WTC11 (cell line): ENCODE data around the gene LRRTM3. TPM values are rescaled to one million over a fixed set of nuclear protein-coding genes. Genes with fewer than 3 reads are reported as not detected.

Experiments used
- ATAC-seq: fragments of 200-7000 bp; cut with Tn5 transposase; 2 replicates; pipeline ENCODE4 v1.10.0; 2021; ENCODE audit warnings: mild to moderate bottlenecking, moderate library complexity
- CTCF ChIA-PET: fragments of 300-600 bp; sonication (Branson Sonifier 250); formaldehyde crosslinking; loops from one replicate; lab custom pipeline; 2021; ENCODE audit warnings: antibody characterized with exemption; lab: Charles Lee
- POLR2A ChIA-PET: fragments of 350-600 bp; sonication (Branson Sonifier 250); formaldehyde crosslinking; loops from one replicate; lab custom pipeline; 2021; ENCODE audit warnings: antibody characterized with exemption; lab: Charles Lee
- DNase-seq: peaks from one replicate; pipeline ENCODE4 v3.0.0; 2021; ENCODE audit warnings: low spot score
- H3K27ac Mint-ChIP-seq: 2 replicates; pipeline ENCODE4 v1.8.0; 2021; ENCODE audit warnings: mixed read lengths
- H3K27me3 Mint-ChIP-seq: 2 replicates; pipeline ENCODE4 v1.8.0; 2021; ENCODE audit warnings: low read depth, mild to moderate bottlenecking, moderate library complexity, mixed read lengths
- H3K36me3 Mint-ChIP-seq: 2 replicates; pipeline ENCODE4 v1.8.0; 2021; ENCODE audit warnings: mixed read lengths
- H3K4me1 Mint-ChIP-seq: 2 replicates; pipeline ENCODE4 v1.8.0; 2022; ENCODE audit warnings: mixed read lengths
- H3K4me3 Mint-ChIP-seq: 2 replicates; pipeline ENCODE4 v1.8.0; 2021; ENCODE audit warnings: mild to moderate bottlenecking, moderate library complexity, mixed read lengths
- H3K9me3 Mint-ChIP-seq: 2 replicates; pipeline ENCODE4 v1.8.0; 2021; ENCODE audit warnings: mixed read lengths
- CREM ChIP-seq: sonication (generic); formaldehyde crosslinking; IDR thresholded peaks from 2 replicates; pipeline ENCODE4 v1.8.1; 2022; ENCODE audit warnings: mild to moderate bottlenecking, missing genetic modification reagents, moderate library complexity
- FOXP1 ChIP-seq: sonication (generic); formaldehyde crosslinking; IDR thresholded peaks from 2 replicates; pipeline ENCODE4 v1.8.0; 2022; ENCODE audit warnings: missing genetic modification reagents, mild to moderate bottlenecking, moderate library complexity, borderline replicate concordance
- GABPB1 ChIP-seq: sonication (generic); formaldehyde crosslinking; IDR thresholded peaks from 2 replicates; pipeline ENCODE4 v1.8.1; 2023; ENCODE audit warnings: mild to moderate bottlenecking, missing genetic modification reagents
- IRF2 ChIP-seq: sonication (generic); formaldehyde crosslinking; IDR thresholded peaks from 2 replicates; pipeline ENCODE4 v1.8.0; 2022; ENCODE audit warnings: low read depth, missing genetic modification reagents, borderline replicate concordance
- NR1H2 ChIP-seq: sonication (generic); formaldehyde crosslinking; IDR thresholded peaks from 2 replicates; pipeline ENCODE4 v1.9.0; 2021; ENCODE audit warnings: mild to moderate bottlenecking, moderate library complexity, missing genetic modification reagents
- RELA ChIP-seq: sonication (generic); formaldehyde crosslinking; IDR thresholded peaks from 2 replicates; pipeline ENCODE4 v1.8.1; 2022; ENCODE audit warnings: missing genetic modification reagents, mild to moderate bottlenecking, borderline replicate concordance
- ZNF138 ChIP-seq: sonication (generic); formaldehyde crosslinking; conservative IDR thresholded peaks from 2 replicates; pipeline ENCODE4 v1.8.1; 2022; ENCODE audit warnings: mild to moderate bottlenecking, moderate library complexity, missing genetic modification reagents
- ZNF232 ChIP-seq: sonication (generic); formaldehyde crosslinking; IDR thresholded peaks from 2 replicates; pipeline ENCODE4 v1.8.0; 2022; ENCODE audit warnings: mild to moderate bottlenecking, missing genetic modification reagents
- ZNF263 ChIP-seq: sonication (generic); formaldehyde crosslinking; IDR thresholded peaks from 2 replicates; pipeline ENCODE4 v1.8.1; 2022; ENCODE audit warnings: low read depth, mild to moderate bottlenecking, moderate library complexity, missing genetic modification reagents
- ZNF671 ChIP-seq: fragments of 250-450 bp; sonication (Bioruptor Pico); IDR thresholded peaks from 2 replicates; pipeline ENCODE4 v1.8.0; 2021; ENCODE audit warnings: mild to moderate bottlenecking
- total RNA-seq: library from RNA; stranded (reverse); gene quantifications from 3 replicates; pipeline ENCODE4 v1.2.3, GENCODE V29; 2021
- TF ChIP-seq, protein P1 (sequence below): fragments of 200-600 bp; IDR thresholded peaks from 2 replicates; pipeline ENCODE4 v1.8.0; 2022; ENCODE audit warnings: antibody characterized with exemption
- TF ChIP-seq, protein P2 (sequence below): sonication (generic); formaldehyde crosslinking; IDR thresholded peaks from 2 replicates; pipeline ENCODE4 v1.8.1; 2023; ENCODE audit warnings: mild to moderate bottlenecking, missing genetic modification reagents
- TF ChIP-seq, protein P3 (sequence below): fragments of 250-450 bp; sonication (Bioruptor Pico); IDR thresholded peaks from 2 replicates; pipeline ENCODE4 v1.9.0; 2021; ENCODE audit warnings: mild to moderate bottlenecking, borderline replicate concordance
- TF ChIP-seq, protein P4 (sequence below): sonication (generic); formaldehyde crosslinking; IDR thresholded peaks from 2 replicates; pipeline ENCODE4 v1.8.0; 2022; ENCODE audit warnings: mild to moderate bottlenecking, missing genetic modification reagents
- TF ChIP-seq, protein P5 (sequence below): sonication (generic); formaldehyde crosslinking; IDR thresholded peaks from 2 replicates; pipeline ENCODE4 v1.8.1; 2023; ENCODE audit warnings: mild to moderate bottlenecking, missing genetic modification reagents, borderline replicate concordance
- TF ChIP-seq, protein P6 (sequence below): sonication (generic); formaldehyde crosslinking; IDR thresholded peaks from 2 replicates; pipeline ENCODE4 v1.8.0; 2022; ENCODE audit warnings: mild to moderate bottlenecking, missing genetic modification reagents
- TF ChIP-seq, protein P7 (sequence below): fragments of 250-450 bp; sonication (Bioruptor Pico); IDR thresholded peaks from 2 replicates; pipeline ENCODE4 v1.9.0; 2021; ENCODE audit warnings: moderate library complexity, mild to moderate bottlenecking, inconsistent platforms, borderline replicate concordance
- TF ChIP-seq, protein P8 (sequence below): fragments of 250-450 bp; sonication (Bioruptor Pico); IDR thresholded peaks from 2 replicates; pipeline ENCODE4 v2.1.2; 2022; ENCODE audit warnings: mild to moderate bottlenecking, moderate library complexity

LRRTM3 gene
- total RNA-seq, 1 experiment from 2014 or later = 0.52 TPM

DNA sequence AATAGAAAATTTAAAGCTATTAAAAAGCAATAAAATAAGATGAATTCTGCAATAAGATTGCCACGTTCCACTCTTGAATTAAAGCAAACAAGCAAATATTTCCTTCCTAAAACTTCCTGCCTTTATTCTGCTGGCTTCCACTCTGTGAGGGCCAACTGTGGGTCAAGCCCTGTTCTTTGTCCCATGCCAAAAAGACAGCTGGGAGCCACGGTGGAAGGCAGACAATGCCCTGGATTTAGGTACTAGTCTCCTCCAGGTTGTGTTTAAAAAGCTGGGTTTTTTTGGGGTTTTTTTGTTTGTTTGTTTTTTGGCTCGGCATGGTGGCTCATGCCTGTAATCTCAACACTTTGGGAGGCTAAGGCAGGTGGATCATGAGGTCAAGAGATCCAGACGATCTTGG lies 39.1 kb downstream of the LRRTM3 start:
- peaks cover 4% of the 10 kb centered on the region; the same call in 1 of the 2 replicates for H3K36me3 Mint-ChIP-seq
- ChIA-PET POLR2A (no interaction called here), CTCF (no interaction called here)
- TF ChIP-seq NR1H2 (CRISPR knock-in tag) (no peak), ZNF138 (CRISPR knock-in tag) (no peak), RELA (no peak), ZNF232 (CRISPR knock-in tag) (no peak), ZNF263 (CRISPR knock-in tag) (no peak), GABPB1 (no peak), ZNF671 (CRISPR knock-in tag) (no peak), FOXP1 (CRISPR knock-in tag) (no peak)
- TF ChIP-seq, protein P1, sequence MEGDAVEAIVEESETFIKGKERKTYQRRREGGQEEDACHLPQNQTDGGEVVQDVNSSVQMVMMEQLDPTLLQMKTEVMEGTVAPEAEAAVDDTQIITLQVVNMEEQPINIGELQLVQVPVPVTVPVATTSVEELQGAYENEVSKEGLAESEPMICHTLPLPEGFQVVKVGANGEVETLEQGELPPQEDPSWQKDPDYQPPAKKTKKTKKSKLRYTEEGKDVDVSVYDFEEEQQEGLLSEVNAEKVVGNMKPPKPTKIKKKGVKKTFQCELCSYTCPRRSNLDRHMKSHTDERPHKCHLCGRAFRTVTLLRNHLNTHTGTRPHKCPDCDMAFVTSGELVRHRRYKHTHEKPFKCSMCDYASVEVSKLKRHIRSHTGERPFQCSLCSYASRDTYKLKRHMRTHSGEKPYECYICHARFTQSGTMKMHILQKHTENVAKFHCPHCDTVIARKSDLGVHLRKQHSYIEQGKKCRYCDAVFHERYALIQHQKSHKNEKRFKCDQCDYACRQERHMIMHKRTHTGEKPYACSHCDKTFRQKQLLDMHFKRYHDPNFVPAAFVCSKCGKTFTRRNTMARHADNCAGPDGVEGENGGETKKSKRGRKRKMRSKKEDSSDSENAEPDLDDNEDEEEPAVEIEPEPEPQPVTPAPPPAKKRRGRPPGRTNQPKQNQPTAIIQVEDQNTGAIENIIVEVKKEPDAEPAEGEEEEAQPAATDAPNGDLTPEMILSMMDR = no peak
- TF ChIP-seq, protein P2, sequence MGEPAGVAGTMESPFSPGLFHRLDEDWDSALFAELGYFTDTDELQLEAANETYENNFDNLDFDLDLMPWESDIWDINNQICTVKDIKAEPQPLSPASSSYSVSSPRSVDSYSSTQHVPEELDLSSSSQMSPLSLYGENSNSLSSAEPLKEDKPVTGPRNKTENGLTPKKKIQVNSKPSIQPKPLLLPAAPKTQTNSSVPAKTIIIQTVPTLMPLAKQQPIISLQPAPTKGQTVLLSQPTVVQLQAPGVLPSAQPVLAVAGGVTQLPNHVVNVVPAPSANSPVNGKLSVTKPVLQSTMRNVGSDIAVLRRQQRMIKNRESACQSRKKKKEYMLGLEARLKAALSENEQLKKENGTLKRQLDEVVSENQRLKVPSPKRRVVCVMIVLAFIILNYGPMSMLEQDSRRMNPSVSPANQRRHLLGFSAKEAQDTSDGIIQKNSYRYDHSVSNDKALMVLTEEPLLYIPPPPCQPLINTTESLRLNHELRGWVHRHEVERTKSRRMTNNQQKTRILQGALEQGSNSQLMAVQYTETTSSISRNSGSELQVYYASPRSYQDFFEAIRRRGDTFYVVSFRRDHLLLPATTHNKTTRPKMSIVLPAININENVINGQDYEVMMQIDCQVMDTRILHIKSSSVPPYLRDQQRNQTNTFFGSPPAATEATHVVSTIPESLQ (CRISPR knock-in tag) = no peak
- TF ChIP-seq, protein P3, sequence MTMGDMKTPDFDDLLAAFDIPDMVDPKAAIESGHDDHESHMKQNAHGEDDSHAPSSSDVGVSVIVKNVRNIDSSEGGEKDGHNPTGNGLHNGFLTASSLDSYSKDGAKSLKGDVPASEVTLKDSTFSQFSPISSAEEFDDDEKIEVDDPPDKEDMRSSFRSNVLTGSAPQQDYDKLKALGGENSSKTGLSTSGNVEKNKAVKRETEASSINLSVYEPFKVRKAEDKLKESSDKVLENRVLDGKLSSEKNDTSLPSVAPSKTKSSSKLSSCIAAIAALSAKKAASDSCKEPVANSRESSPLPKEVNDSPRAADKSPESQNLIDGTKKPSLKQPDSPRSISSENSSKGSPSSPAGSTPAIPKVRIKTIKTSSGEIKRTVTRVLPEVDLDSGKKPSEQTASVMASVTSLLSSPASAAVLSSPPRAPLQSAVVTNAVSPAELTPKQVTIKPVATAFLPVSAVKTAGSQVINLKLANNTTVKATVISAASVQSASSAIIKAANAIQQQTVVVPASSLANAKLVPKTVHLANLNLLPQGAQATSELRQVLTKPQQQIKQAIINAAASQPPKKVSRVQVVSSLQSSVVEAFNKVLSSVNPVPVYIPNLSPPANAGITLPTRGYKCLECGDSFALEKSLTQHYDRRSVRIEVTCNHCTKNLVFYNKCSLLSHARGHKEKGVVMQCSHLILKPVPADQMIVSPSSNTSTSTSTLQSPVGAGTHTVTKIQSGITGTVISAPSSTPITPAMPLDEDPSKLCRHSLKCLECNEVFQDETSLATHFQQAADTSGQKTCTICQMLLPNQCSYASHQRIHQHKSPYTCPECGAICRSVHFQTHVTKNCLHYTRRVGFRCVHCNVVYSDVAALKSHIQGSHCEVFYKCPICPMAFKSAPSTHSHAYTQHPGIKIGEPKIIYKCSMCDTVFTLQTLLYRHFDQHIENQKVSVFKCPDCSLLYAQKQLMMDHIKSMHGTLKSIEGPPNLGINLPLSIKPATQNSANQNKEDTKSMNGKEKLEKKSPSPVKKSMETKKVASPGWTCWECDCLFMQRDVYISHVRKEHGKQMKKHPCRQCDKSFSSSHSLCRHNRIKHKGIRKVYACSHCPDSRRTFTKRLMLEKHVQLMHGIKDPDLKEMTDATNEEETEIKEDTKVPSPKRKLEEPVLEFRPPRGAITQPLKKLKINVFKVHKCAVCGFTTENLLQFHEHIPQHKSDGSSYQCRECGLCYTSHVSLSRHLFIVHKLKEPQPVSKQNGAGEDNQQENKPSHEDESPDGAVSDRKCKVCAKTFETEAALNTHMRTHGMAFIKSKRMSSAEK = no peak
- no peak for ATAC-seq
- peaks cover 5% of the 10 kb centered on the region; the same call in 1 of the 2 replicates for H3K9me3 Mint-ChIP-seq
- no peak for DNase-seq
- peaks cover 3% of the 10 kb centered on the region; the same call in 1 of the 2 replicates for H3K4me1 Mint-ChIP-seq
- H3K27me3 Mint-ChIP-seq = no peaks in the 10 kb centered on the region
- H3K27ac Mint-ChIP-seq = no peak overlapping the region
- H3K4me3 Mint-ChIP-seq = no peak overlapping the region

DNA sequence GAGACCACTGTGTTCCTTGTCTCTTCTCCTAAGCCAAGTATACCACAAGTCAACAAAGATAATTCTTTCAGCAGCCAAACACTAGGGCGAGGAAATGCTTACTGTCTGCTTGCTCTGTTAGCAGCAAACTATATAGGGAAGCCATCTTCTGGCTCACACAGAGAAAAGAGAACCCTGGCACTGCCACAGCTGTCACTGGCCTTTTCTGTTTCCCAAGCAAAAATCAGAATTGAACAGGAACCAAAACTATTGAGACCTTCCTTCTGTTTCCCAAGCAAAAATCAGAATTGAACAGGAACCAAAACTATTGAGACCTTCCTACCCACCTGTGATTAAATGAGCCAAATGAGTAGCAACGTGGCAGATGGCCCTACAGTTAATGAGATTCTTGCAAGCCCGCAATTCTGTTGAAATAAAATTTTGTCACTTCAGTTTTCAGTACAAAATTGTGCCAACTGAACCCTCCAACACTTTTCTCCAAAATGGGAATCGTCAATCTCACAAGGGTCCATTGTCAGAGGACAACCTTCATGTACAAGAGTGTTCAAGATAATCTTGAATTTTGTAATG lies 54.5 kb downstream of the LRRTM3 start:
- ATAC-seq (no peak), DNase-seq (no peak)
- H3K27ac Mint-ChIP-seq = no peak overlapping the region
- ChIA-PET POLR2A (no interaction called here), CTCF (no interaction called here)
- no peaks in the 10 kb centered on the region for H3K27me3 Mint-ChIP-seq
- no peaks in the 10 kb centered on the region for H3K36me3 Mint-ChIP-seq
- no peaks in the 10 kb centered on the region for H3K4me1 Mint-ChIP-seq
- H3K4me3 Mint-ChIP-seq = no peak overlapping the region
- H3K9me3 Mint-ChIP-seq = no peaks in the 10 kb centered on the region
- TF ChIP-seq IRF2 = no peak
- TF ChIP-seq, protein P4, sequence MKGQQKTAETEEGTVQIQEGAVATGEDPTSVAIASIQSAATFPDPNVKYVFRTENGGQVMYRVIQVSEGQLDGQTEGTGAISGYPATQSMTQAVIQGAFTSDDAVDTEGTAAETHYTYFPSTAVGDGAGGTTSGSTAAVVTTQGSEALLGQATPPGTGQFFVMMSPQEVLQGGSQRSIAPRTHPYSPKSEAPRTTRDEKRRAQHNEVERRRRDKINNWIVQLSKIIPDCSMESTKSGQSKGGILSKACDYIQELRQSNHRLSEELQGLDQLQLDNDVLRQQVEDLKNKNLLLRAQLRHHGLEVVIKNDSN (CRISPR knock-in tag) = no peak
- TF ChIP-seq, protein P5, sequence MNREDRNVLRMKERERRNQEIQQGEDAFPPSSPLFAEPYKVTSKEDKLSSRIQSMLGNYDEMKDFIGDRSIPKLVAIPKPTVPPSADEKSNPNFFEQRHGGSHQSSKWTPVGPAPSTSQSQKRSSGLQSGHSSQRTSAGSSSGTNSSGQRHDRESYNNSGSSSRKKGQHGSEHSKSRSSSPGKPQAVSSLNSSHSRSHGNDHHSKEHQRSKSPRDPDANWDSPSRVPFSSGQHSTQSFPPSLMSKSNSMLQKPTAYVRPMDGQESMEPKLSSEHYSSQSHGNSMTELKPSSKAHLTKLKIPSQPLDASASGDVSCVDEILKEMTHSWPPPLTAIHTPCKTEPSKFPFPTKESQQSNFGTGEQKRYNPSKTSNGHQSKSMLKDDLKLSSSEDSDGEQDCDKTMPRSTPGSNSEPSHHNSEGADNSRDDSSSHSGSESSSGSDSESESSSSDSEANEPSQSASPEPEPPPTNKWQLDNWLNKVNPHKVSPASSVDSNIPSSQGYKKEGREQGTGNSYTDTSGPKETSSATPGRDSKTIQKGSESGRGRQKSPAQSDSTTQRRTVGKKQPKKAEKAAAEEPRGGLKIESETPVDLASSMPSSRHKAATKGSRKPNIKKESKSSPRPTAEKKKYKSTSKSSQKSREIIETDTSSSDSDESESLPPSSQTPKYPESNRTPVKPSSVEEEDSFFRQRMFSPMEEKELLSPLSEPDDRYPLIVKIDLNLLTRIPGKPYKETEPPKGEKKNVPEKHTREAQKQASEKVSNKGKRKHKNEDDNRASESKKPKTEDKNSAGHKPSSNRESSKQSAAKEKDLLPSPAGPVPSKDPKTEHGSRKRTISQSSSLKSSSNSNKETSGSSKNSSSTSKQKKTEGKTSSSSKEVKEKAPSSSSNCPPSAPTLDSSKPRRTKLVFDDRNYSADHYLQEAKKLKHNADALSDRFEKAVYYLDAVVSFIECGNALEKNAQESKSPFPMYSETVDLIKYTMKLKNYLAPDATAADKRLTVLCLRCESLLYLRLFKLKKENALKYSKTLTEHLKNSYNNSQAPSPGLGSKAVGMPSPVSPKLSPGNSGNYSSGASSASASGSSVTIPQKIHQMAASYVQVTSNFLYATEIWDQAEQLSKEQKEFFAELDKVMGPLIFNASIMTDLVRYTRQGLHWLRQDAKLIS (CRISPR knock-in tag) = no peak
- TF ChIP-seq CREM (CRISPR knock-in tag) = no peak
- TF ChIP-seq, protein P6, sequence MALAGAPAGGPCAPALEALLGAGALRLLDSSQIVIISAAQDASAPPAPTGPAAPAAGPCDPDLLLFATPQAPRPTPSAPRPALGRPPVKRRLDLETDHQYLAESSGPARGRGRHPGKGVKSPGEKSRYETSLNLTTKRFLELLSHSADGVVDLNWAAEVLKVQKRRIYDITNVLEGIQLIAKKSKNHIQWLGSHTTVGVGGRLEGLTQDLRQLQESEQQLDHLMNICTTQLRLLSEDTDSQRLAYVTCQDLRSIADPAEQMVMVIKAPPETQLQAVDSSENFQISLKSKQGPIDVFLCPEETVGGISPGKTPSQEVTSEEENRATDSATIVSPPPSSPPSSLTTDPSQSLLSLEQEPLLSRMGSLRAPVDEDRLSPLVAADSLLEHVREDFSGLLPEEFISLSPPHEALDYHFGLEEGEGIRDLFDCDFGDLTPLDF = no peak
- TF ChIP-seq, protein P7, sequence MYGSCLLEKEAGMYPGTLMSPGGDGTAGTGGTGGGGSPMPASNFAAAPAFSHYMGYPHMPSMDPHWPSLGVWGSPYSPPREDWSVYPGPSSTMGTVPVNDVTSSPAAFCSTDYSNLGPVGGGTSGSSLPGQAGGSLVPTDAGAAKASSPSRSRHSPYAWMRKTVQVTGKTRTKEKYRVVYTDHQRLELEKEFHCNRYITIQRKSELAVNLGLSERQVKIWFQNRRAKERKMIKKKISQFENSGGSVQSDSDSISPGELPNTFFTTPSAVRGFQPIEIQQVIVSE (CRISPR knock-in tag) = no peak
- TF ChIP-seq, protein P8, sequence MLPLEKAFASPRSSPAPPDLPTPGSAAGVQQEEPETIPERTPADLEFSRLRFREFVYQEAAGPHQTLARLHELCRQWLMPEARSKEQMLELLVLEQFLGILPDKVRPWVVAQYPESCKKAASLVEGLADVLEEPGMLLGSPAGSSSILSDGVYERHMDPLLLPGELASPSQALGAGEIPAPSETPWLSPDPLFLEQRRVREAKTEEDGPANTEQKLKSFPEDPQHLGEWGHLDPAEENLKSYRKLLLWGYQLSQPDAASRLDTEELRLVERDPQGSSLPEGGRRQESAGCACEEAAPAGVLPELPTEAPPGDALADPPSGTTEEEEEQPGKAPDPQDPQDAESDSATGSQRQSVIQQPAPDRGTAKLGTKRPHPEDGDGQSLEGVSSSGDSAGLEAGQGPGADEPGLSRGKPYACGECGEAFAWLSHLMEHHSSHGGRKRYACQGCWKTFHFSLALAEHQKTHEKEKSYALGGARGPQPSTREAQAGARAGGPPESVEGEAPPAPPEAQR (CRISPR knock-in tag) = no peak
- TF ChIP-seq ZNF263 (CRISPR knock-in tag) = no peak
